ENCODE measurements around the gene FRMD4B. TPM values are rescaled to one million over a fixed set of nuclear protein-coding genes. Genes with fewer than 3 reads are reported as not detected.
"Not testable (repeated sequence)": the region's sequence is repeated elsewhere in the genome, so short reads cannot be mapped to it uniquely, and the experiment has no call there.

Gene FRMD4B
- total RNA-seq, 2 experiments from 2014 or later, result 55.8 to 68.2 TPM

GRCh38 chr3:69276191-69276590 is 109.7 kb downstream of the FRMD4B start:
- not testable (repeated sequence) for H3K27me3 Mint-ChIP-seq; H3K9me3 Mint-ChIP-seq (ENCODE audit: low read depth); H3K4me1 Mint-ChIP-seq; H3K36me3 Mint-ChIP-seq; ATAC-seq; DNase-seq; H3K4me3 Mint-ChIP-seq; H3K27ac Mint-ChIP-seq
- CTCF ChIA-PET, result interaction anchor here (0.9 kb wide), 1 partner anchor 30 kb away, joined by 3 read pairs; no protein-coding TSS in a partner anchor

- ATAC-seq, result no peak
- H3K27ac Mint-ChIP-seq, result no peak overlapping the region
- H3K4me3 Mint-ChIP-seq, result no peak overlapping the region
- CTCF ChIA-PET, result interaction anchor here (0.9 kb wide), 1 partner anchor 153 kb away, joined by 3 read pairs; no protein-coding TSS in a partner anchor
- H3K27me3 Mint-ChIP-seq, result peaks cover 3% of the 10 kb centered on the region
- H3K36me3 Mint-ChIP-seq, result no peaks in the 10 kb centered on the region
- DNase-seq, result no peak
- H3K9me3 Mint-ChIP-seq (ENCODE audit: low read depth), result no peaks in the 10 kb centered on the region
- peaks cover 5% of the 10 kb centered on the region for H3K4me1 Mint-ChIP-seq
These were observed 112.0 kb downstream of the FRMD4B start for GRCh38 chr3:69273896-69274295.

DNA sequence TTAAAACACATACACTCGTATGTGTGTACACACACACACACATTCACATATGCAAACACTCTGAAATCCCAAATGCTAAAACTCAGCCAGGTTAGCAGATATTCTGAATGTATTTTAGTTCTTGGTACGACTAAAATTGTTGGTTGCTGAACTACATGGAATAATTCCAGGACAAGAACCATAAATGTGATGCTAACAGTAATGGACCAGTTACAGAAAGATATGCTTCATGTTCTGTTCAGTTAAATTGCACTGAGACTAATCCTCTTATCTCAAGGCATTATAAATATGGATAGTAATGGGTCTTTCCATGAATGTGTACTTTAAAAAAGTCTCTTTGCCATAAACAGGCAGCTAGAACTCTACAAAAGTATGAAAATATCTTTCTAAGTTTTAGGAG is 113.3 kb downstream of the FRMD4B start:
- ATAC-seq (no peak), DNase-seq (no peak)
- Mint-ChIP-seq H3K27ac (no peak overlapping the region), H3K4me3 (no peak overlapping the region), H3K27me3 (peaks cover 3% of the 10 kb centered on the region), H3K4me1 (peaks cover 5% of the 10 kb centered on the region), H3K9me3 (ENCODE audit: low read depth) (no peaks in the 10 kb centered on the region), H3K36me3 (no peaks in the 10 kb centered on the region)
- CTCF ChIA-PET, result interaction anchor here (0.8 to 1.0 kb wide), 3 partner anchors 51 to 139 kb away, joined by 3 read pairs; no protein-coding TSS in a partner anchor

GRCh38 chr3:69271098-69271497 is 114.8 kb downstream of the FRMD4B start:
- Mint-ChIP-seq H3K36me3 (no peaks in the 10 kb centered on the region), H3K4me3 (no peak overlapping the region), H3K27me3 (peaks cover 3% of the 10 kb centered on the region), H3K9me3 (ENCODE audit: low read depth) (no peaks in the 10 kb centered on the region), H3K27ac (no peak overlapping the region), H3K4me1 (peaks cover 9% of the 10 kb centered on the region)
- CTCF ChIA-PET, result interaction anchor here (1.2 kb wide), 1 partner anchor 110 kb away, joined by 3 read pairs; no protein-coding TSS in a partner anchor
- DNase-seq, result no peak
- ATAC-seq, result no peak

DNA sequence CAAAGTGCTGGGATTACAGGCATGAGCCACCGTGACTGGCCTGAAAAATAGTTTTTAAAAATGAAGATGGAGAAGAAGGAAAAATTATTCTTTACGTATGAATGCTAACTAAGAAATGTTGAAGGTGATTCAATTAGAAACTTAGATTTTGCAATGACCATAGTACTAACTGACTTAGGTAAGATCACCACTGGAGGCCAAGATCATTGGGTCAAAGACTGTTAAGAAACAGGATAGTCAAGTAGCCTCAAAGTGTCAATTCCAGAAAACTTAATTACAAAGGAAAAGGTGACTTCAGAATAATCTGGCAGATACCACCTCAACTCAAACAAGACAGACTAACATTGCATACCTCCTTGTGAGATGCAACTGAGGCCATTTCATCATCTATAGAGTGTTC is 119.3 kb downstream of the FRMD4B start:
- CTCF ChIA-PET, result no interaction called here
- no peak overlapping the region for H3K27ac Mint-ChIP-seq
- DNase-seq, result no peak

GRCh38 chr3:69266071-69266470 is 119.8 kb downstream of the FRMD4B start:
- not testable (repeated sequence) for H3K4me3 Mint-ChIP-seq

More for the DNA sequence above, 119.3 kb downstream of the FRMD4B start:
- Mint-ChIP-seq H3K27me3 (peaks cover 3% of the 10 kb centered on the region), H3K36me3 (no peaks in the 10 kb centered on the region), H3K4me1 (peaks cover 8% of the 10 kb centered on the region), H3K4me3 (no peak overlapping the region), H3K9me3 (ENCODE audit: low read depth) (no peaks in the 10 kb centered on the region)
- no peak for ATAC-seq

DNA sequence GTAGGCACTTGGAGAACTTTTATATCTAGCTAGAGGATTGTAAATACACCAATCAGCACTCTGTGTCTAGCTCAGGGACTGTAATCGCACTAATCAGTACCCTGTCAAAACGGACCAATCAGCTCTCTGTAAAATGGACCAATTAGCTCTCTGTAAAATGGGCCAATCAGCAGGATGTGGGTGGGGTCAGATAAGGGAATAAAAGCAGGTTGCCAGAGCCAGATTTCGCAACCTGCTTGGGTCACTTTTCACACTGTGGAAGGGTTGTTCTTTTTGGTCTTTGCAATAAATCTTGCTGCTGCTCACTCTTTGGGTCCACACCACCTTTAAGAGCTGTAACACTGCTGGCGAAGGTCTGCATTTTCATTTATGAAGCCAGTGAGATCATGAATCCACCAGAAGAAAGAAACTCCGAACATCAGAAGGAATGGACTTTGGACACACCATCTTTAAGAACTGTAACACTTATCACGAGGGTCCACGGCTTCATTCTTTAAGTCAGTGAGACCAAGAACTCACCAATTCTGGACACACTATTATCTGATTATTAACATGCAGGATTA is 125.0 kb downstream of the FRMD4B start:
- not testable (repeated sequence) for H3K9me3 Mint-ChIP-seq (ENCODE audit: low read depth); ATAC-seq; H3K4me1 Mint-ChIP-seq; H3K36me3 Mint-ChIP-seq; H3K4me3 Mint-ChIP-seq; H3K27ac Mint-ChIP-seq; DNase-seq; H3K27me3 Mint-ChIP-seq
- CTCF ChIA-PET, result interaction anchor here (1.0 kb wide), 1 partner anchor 45 kb away, joined by 4 read pairs; no protein-coding TSS in a partner anchor

More at GRCh38 chr3:69266071-69266470, 119.8 kb downstream of the FRMD4B start:
- H3K27ac Mint-ChIP-seq; H3K36me3 Mint-ChIP-seq; H3K9me3 Mint-ChIP-seq (ENCODE audit: low read depth); ATAC-seq; CTCF ChIA-PET; H3K4me1 Mint-ChIP-seq; DNase-seq; H3K27me3 Mint-ChIP-seq: not testable (repeated sequence)

DNA sequence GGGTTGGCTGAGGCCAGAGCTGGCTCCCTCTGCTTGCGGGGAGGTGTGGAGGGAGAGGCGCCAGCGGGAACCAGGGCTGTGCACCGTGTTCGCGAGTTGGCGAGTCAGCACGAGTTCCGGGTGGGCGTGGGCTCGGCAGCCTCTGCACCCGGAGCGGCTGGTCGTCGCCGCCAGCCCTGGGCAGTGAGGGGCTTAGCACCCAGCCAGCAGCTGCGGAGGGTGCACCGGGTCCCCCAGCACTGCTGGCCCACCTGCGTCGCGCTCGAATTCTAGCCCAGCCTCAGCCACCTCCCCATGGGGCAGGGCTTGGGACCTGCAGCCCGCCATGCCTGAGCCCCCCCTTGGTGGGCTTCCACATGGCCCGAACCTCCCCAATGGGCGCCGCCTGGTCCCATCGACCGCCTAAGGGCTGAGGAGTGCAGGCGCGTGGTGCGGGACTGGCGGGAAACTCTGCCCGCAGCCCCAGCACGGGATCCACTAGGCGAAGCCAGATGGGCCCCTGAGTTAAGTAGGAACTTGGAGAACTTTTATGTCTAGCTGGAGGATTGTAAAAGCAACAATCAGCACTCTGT is 125.6 kb downstream of the FRMD4B start:
- peaks cover 6% of the 10 kb centered on the region for H3K27me3 Mint-ChIP-seq
- no peaks in the 10 kb centered on the region for H3K36me3 Mint-ChIP-seq
- H3K9me3 Mint-ChIP-seq (ENCODE audit: low read depth), result no peaks in the 10 kb centered on the region
- no peaks in the 10 kb centered on the region for H3K4me1 Mint-ChIP-seq
- no peak overlapping the region for H3K4me3 Mint-ChIP-seq
- H3K27ac Mint-ChIP-seq, result no peak overlapping the region
- CTCF ChIA-PET, result no interaction called here
- no peak for ATAC-seq
- no peak for DNase-seq

DNA sequence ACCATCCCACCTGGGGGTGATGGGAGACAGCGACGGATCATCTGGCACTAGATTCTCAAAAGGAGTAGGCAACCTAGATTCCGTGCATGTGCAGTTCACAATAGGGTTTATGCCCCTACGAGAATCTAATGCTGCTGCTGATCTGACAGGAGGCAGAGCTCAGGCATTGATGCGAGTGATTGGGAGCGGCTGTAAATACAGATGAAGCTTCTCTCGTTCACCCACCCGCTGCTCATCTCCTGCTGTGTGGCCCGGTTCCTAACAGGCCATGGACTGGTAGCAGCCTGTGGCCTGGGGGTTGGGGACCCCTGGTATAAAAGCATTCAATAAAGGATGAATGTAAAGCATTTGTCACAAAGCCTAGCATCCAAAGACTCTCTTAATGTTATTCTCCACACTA is 126.8 kb downstream of the FRMD4B start:
- Mint-ChIP-seq H3K4me3 (no peak overlapping the region), H3K36me3 (no peaks in the 10 kb centered on the region), H3K4me1 (no peaks in the 10 kb centered on the region), H3K27me3 (peaks cover 8% of the 10 kb centered on the region), H3K27ac (no peak overlapping the region), H3K9me3 (ENCODE audit: low read depth) (no peaks in the 10 kb centered on the region)
- CTCF ChIA-PET, result interaction anchor here (1.0 kb wide), 1 partner anchor 10 kb away, joined by 4 read pairs; no protein-coding TSS in a partner anchor
- ATAC-seq (no peak), DNase-seq (no peak)

- Mint-ChIP-seq H3K9me3 (ENCODE audit: low read depth) (no peaks in the 10 kb centered on the region), H3K27me3 (peaks cover 15% of the 10 kb centered on the region), H3K36me3 (peaks cover 1% of the 10 kb centered on the region), H3K4me1 (no peaks in the 10 kb centered on the region), H3K27ac (no peak overlapping the region), H3K4me3 (no peak overlapping the region)
- CTCF ChIA-PET, result interaction anchor here (1.2 to 1.8 kb wide), 2 partner anchors 50 to 93 kb away, joined by 3 read pairs; no protein-coding TSS in a partner anchor
- ATAC-seq (no peak), DNase-seq (no peak)
These were observed 130.0 kb downstream of the FRMD4B start for GRCh38 chr3:69255928-69256327.

DNA sequence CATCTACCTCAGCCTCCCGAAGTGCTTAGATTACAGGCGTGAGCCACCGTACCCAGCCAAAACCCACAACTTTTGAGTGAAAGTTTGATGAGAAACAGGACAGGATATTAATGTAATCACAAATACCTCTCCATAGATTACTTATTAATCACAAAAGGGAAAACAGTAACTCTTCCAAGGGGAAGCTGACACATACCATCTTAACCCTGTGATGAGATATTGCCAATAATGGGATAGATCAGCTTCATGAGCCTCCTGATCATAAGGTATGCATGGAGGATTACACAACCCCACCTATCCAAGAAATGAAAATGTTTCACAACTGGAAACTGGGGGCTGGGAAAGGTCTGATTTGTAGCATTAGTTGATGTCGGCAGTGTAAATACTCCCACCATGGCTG is 131.5 kb downstream of the FRMD4B start:
- peaks cover 15% of the 10 kb centered on the region for H3K27me3 Mint-ChIP-seq
- CTCF ChIA-PET, result no interaction called here
- ATAC-seq, result no peak

GRCh38 chr3:69252631-69253030 is 133.3 kb downstream of the FRMD4B start:
- no peak overlapping the region for H3K27ac Mint-ChIP-seq
- DNase-seq, result no peak
- H3K27me3 Mint-ChIP-seq, result peaks cover 15% of the 10 kb centered on the region
- ATAC-seq, result no peak
- H3K9me3 Mint-ChIP-seq (ENCODE audit: low read depth), result no peaks in the 10 kb centered on the region
- CTCF ChIA-PET, result no interaction called here
- H3K4me1 Mint-ChIP-seq, result peaks cover 10% of the 10 kb centered on the region
- H3K36me3 Mint-ChIP-seq, result peaks cover 3% of the 10 kb centered on the region
- no peak overlapping the region for H3K4me3 Mint-ChIP-seq

More for the DNA sequence above, 131.5 kb downstream of the FRMD4B start:
- Mint-ChIP-seq H3K36me3 (peaks cover 3% of the 10 kb centered on the region), H3K4me1 (peaks cover 7% of the 10 kb centered on the region), H3K4me3 (no peak overlapping the region), H3K27ac (no peak overlapping the region), H3K9me3 (ENCODE audit: low read depth) (no peaks in the 10 kb centered on the region)
- DNase-seq, result no peak

DNA sequence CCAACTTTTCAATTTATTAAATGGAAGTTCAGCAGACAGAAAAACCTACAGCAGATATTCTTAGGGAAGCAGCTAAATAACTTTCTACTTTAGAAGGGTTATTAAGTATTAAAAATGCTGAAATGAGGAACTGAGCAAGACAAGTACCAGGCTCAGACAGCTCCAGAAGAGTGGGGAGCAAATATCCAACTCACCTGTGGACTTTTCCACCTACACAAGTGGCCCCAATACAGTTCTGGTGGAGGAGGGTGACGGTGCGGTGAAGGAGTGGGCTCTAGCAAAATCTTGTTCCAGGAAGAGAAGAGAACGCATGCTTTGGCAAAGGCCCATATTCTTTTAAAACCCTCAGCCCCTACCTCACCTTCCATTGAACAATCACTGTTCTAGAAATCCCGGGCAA is 133.7 kb downstream of the FRMD4B start:
- H3K27ac Mint-ChIP-seq, result no peak overlapping the region
- no peak overlapping the region for H3K4me3 Mint-ChIP-seq
- no peaks in the 10 kb centered on the region for H3K9me3 Mint-ChIP-seq (ENCODE audit: low read depth)
- CTCF ChIA-PET, result interaction anchor here (1.2 to 1.7 kb wide), 2 partner anchors 18 to 54 kb away, joined by 4 to 8 read pairs; no protein-coding TSS in a partner anchor
- H3K27me3 Mint-ChIP-seq, result peaks cover 15% of the 10 kb centered on the region
- H3K4me1 Mint-ChIP-seq, result peaks cover 10% of the 10 kb centered on the region
- H3K36me3 Mint-ChIP-seq, result peaks cover 3% of the 10 kb centered on the region
- no peak for ATAC-seq
- DNase-seq, result no peak
